Gastrocnemius medialis (tissue), 4 donors: ENCODE data around the gene SHANK1.

ENCODE experiments used
- POLR2A ChIP-seq, 2 donors: fragments of 450-650 bp; IDR thresholded peaks; one replicate each; pipeline ENCODE4 v1.6.1; 2017; ENCODE audit warnings: antibody characterized with exemption in 2 of 2, mild to moderate bottlenecking in 2 of 2, moderate library complexity in 2 of 2
- TF ChIP-seq, protein P1 (sequence below), 5 experiments: fragments of 450-650 bp in 3 of 5; fragments of 200-600 bp in 2 of 5; sonication (generic) in 2 of 5; IDR thresholded peaks in 4 of 5; conservative IDR thresholded peaks in 1 of 5; 1 replicate in 4 of 5; 2 replicates in 1 of 5; pipeline ENCODE4 v1.5.1; 2016 to 2019; ENCODE audit warnings: antibody characterized with exemption in 5 of 5, mild to moderate bottlenecking in 3 of 5, moderate library complexity in 3 of 5

DNA sequence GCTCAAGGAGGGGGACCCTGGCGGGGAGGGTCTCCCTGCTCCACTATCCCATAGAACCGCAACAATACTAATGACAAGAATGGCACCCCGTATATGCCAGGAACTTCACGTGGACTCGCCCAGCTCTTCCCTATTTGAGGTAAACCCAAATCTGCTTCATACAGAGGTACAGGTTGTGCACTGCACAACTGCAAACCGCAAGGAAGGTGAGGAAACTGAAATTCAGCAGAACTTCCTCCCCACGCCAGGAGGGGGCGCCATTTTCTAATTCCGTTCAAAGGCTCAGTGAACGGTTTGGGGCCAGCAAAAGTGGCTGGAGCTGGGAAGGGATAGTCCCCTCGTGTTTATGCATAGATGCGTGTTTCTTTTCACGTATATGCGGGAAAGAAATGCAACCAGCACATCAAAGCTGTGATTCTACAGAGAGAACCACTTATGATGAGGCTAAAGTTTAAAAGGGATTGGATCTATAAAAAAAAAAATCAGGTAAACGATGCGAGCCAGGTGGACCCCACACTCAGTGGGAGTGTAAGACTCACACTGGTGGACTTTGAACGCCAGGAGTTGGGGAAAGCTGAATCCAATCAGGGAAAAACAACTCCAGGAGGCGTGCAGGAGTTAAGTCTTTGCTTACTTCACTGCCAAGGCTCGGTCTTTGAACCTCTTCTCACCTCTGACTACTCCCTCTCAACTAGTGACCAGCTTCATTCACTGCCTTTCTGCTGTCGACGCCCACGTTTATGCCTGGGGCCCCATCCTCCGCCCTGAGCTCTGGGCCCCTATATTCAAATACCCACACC is 50.1 kb downstream of the SHANK1 start:
- TF ChIP-seq, protein P1, sequence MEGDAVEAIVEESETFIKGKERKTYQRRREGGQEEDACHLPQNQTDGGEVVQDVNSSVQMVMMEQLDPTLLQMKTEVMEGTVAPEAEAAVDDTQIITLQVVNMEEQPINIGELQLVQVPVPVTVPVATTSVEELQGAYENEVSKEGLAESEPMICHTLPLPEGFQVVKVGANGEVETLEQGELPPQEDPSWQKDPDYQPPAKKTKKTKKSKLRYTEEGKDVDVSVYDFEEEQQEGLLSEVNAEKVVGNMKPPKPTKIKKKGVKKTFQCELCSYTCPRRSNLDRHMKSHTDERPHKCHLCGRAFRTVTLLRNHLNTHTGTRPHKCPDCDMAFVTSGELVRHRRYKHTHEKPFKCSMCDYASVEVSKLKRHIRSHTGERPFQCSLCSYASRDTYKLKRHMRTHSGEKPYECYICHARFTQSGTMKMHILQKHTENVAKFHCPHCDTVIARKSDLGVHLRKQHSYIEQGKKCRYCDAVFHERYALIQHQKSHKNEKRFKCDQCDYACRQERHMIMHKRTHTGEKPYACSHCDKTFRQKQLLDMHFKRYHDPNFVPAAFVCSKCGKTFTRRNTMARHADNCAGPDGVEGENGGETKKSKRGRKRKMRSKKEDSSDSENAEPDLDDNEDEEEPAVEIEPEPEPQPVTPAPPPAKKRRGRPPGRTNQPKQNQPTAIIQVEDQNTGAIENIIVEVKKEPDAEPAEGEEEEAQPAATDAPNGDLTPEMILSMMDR (IDR thresholded peaks at IDR 0.05 in 4 of 5, conservative IDR thresholded peaks at IDR 0.05 in 1 of 5) = peak in 4 of 5 experiments; percentile 25 to 56 (median 34)
- no peak for TF ChIP-seq POLR2A (IDR thresholded peaks at IDR 0.05)
